ENCODE results near the gene TSR3.

- no peak for TF ChIP-seq EZH2phosphoT487 (IDR thresholded peaks at IDR 0.05; ENCODE audit: borderline replicate concordance)
- no peak for TF ChIP-seq CTCF (conservative IDR thresholded peaks at IDR 0.05; ENCODE audit: low read length)
These were observed 20.6 kb downstream of the TSR3 start for GRCh38 chr16:1330931-1331711.

Measured in Loucy (cell line).